Measurements from ENCODE around the gene DNALI1.
"Not testable (repeated sequence)": the region's sequence is repeated elsewhere in the genome, so short reads cannot be mapped to it uniquely, and the experiment has no call there.

Gene DNALI1

DNA sequence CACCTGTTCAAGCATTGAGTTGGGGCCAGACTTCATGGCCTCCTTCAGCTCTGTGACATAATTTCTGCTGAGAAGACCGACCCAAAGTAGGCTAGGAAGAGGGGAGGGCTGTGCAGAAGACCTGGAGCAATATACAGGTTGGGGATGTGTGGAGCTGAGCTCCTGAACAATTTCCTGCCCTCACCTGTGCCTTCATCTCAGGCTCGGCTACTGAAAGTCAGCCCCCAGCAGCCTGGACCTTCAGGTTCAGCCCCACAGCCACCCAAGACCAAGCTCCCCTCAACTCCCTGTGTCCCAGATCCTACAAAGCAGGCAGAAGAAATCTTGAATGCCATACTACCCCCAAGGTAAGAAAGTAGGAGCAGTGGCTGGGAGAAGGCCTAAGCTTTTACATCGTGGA lies 662 bp downstream of the DNALI1 start:
- DNase-seq = no peak

DNA sequence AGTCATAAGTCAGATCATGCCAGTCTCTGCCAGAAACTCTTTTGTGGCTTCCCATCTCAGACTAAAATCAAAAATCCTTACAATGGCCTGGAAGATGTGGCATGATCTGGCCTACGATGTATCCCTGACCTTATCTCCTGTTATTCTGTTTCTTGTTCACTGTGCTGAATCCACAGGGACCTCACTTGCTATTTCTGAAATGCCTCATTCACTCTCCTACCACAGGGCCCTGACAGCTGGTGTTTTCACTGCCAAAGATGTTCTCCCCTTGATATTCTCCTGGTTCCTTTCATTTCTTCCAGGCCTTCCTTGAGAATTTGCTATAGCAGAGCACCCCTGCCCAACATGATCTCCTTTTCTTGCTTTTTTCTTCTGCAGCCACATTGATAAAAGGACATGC lies 1.7 kb downstream of the DNALI1 start:
- no peak for DNase-seq

DNA sequence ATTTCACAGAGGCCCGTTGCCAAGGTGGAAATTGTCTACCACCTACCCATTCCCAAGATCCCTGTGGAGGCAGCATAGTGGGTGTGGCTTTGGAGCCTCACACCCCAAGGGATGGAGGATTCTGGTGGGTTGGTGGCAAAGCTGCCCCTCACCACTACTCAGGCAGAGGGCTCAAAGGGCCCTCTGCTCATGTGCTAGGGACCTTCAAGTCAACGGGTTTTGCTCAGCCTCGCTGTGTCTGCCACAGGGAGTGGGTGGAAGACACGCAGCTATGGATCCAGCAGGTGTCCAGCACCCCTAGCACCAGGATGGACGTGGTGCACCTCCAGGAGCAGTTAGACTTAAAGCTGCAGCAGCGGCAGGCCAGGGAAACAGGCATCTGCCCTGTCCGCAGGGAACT lies 2.3 kb downstream of the DNALI1 start:
- no peak for DNase-seq

DNA sequence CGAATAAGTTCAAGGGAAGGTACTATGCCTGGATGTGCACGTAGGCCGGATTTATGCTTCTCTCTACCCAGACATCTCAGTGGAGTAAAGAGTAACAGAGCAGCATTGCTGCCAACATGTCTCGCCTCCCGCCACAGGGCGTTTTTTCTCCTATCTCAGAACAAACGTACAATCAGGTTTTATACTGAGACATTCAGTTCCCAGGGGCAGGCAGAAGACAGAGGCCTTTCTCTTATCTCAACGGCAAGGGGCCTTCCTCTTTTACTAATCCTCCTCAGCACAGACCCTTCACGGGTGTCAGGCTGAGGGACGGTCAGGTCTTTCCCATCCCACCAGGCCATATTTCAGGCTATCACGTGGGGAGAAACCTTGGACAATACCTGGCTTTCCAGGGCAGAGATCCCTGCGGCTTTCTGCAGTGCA lies 3.2 kb downstream of the DNALI1 start:
- DNase-seq = not testable (repeated sequence)

DNA sequence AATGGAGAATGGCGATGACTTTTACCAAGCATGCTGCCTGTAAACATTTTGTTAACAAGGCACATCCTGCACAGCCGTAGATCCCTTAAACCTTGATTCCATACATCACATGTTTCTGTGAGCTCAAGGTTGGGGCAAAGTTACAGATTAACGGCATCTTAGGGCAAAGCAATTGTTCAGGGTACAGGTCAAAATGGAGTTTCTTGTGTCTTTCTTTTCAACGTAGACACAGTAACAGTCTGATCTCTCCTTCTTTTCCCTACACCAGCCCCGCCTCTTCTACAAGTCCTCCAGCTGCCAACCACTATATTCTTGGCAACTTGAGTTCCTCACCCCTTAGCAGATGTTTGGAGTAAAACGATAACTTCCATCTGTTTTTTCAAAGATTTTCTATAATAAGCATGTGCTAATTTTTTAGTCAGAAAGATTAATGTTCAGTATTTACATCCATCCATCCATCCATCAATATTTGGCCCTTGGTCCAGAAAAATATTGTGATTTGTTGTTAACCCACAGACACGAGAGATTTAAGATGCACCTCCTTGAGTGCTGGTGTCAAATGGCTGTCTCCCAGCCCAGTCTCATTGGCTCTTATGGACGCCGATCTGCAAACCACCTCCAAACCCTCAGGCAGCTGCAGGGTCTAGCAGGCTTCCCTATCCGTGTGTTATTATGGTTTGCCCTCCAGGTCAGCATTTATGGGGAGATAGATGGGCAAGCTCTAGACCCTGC lies 3.8 kb downstream of the DNALI1 start:
- no peak for DNase-seq

DNA sequence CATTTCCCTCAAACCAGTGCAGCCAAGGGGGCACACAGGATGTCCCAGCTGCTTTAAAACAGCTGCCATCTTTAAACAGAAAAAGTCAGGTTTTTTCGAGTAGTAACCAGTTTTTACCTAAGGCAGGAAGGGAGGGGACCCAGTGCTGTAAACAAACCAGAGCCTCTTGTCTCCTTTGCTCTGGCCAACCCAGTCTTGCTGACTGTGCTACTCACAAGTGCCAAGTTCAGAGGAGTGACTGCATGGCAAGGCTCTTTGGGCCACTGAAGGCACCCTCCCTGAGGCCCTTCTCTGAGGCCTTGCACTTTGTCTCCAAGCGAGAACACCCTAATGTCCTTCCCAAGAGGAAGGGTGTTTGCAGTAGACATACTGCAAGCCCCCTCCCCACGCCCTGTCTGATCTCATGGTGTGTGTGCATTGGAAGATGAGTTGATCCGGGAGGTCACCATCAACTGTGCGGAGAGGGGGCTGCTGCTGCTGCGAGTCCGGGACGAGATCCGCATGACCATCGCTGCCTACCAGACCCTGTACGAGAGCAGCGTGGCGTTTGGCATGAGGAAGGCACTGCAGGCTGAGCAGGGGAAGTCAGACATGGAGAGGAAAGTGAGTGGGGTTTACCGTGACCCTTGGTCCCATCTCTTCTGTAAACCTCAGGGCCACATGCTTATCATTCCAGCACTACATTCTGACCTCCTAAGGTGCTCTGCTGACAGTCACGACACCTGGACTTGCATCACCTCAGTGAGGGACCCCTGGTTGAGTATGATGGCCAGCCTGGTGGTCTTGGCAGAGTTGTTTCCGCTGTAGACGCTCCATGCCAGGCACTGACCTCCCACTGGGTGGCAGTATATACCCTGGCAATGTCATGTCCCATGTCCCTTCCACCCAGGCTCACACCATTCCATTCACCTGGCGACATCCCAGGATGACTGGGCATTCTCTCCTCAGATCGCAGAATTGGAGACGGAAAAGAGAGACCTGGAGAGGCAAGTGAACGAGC lies 4.7 kb downstream of the DNALI1 start:
- no peak for DNase-seq

DNA sequence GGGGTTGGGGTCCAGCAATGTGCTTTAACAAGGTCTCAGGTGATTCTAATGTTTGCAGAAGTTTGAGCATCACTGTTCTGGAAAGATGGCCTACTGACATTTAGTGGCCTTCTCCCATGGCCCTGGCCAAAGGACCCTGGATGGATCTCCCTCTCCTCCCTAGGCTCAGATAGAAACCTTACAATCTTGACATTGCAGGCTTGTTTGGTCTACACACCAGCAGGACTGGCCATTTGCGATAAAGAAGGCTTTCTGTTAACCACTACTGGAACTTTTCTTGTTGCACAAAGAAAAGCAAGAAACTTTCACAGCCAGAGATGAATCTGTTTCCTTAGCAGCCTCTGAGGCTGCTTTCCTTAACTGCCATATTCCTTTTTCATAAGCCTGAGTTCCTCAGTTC lies 6.2 kb downstream of the DNALI1 start:
- no peak for DNase-seq

DNA sequence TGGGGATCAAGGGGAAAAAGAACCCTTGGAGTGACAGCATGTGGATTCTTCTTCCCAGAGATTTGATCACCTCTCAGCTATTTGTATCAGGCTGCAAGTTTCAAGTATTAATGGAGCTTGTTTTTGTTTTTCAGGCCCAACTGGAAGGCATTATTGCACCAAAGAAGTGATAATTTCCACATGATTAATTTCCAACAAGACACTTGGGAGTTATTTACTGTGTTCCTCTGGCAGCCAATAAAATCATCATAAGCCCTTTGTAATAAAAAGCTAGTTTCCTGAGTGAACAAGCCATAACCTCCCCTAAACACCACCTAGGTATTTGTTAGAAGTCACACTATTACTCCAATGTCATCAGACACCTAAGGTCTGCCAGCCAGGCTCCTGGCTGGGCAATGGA lies 8.2 kb downstream of the DNALI1 start:
- no peak for DNase-seq

DNA sequence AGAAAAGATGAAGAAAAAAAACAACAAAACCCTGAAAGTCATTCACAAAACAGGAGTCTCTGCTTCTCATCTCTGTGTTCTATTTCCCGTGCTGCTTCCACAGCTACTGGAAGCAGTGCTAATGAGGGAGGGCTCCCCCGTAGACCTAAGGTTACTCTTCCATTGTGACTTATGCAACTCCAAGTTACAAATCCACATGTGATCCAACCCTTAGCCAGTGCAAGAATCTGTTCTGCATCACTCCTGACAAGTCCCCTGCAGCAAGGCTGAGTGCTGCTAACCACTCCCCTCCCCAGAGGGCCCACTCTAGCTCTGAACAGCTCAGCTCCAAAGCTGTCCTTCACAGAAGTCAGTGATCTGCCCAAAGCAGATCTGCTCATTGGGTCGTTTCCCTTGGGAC lies 10.3 kb downstream of the DNALI1 start:
- DNase-seq = no peak

DNA sequence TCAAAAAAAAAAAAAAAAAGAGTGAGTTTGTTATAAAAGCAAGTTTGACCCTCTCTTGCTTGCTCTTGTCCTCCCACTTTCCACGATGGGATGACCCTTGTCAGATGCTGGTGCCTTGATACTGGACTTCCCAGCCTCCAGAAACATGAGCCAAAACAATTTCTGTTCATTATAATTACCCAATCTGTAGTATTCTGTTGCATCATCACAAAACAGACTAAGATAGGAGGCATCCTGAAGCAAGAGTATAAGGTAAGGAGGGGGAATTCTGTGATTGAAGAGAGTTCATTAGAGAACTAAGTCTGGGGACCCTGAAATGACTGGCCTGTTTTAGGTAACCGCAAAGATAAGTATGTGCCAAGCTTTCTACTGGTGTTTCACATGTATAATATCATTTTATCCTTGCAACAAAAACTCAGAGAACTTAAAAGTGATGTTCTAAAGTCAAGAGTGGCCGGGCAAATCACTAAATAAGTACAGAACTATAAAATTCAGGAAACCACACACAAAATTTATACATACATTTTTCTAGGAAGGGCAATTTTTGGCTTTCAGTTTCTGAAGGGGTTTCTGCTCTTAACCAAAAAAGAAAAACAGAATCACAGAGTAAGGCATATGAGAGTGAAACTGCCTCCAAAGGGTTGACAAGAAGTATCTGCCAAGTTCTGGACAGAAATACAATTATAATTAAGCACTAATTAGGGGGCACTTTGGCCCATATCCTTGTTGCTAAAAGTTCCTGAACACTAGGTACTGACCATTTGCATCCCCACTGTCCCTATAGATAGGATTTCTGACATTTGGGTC lies 14.0 kb downstream of the DNALI1 start:
- no peak for DNase-seq

DNA sequence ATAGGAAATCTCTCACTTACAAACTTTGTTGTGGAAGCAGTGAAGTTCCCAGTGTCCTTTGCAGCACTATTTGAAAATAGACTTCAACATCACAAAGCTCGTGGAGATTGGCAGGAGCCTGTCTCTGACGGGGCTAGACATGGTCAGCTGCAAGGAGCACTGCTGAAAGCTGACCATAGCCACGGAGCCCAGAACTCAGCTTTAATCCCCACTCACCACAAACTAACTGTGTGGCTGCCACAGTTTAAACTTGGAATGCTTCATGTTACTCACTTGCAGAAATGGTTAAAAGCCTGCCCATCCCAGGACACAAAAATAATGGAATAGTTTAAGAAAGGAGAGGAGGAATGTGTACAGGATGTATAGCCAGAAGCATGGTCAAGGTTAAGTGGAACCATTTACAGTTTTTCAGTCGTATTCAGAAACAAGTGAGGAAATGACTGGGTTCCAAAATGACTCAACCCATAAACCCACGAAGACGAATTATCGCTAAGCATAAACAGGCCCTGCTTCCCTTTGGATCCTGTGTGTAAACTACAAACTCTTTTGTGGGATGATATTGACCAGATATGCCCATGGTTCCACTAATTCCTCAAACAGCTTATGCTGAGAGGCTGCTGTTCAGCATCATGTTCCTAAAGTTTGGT lies 18.2 kb downstream of the DNALI1 start:
- no peak for DNase-seq

DNA sequence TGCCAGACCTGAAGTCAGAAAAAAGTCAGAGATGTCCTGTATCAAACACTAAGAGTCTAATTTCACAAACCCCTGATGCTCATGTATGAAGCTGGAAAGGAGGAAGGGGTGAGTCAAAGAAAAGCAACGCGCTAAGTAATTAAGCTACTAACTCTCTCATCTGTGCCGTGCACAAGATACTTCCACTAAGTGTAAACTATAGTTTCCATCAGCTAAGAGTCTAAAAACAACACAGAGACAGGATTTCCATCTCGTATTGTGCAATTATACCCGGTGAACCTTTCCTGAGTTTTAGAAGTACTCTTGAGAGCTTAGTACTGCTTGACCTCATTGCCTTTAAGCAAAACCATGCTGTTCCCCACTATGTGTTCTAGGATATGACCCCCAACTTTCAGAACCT lies 19.0 kb downstream of the DNALI1 start:
- no peak for DNase-seq

DNA sequence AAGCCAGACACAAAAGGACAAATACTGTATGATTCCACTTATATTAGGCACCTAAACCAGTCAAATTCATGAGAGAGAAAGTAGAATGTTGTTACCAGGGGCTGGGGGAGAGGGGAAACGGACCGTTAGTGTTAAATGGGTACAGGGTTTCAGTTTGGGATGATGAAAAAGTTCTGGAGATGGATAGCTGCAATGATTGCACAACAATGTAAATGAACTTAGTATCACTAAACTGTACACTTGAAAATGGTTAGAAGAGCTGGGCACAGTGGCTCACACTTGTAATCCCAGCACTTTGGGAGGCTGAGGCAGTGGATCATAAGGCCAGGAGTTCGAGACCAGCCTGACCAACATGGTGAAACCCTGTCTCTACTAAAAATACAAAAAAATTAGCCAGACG lies 27.8 kb downstream of the DNALI1 start:
- not testable (repeated sequence) for DNase-seq

DNA sequence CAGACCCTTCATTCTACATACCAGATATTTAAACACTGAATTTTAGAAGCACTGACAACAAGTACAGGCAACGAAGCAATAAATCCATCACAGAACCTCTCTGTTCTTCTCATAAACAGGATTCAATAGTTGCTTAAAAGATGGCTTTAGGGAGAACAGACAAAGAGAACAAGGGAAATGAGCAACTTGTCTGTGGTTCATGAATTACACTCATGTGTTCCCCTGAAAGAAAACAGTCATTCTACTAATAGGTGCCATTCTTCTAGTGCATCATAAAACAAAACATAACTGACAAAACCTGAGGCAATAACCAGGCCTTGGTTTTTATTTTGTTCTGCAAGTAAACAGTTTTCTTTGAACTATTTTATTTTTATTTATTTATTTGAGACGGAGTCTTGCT lies 32.2 kb downstream of the DNALI1 start:
- DNase-seq = no peak

DNA sequence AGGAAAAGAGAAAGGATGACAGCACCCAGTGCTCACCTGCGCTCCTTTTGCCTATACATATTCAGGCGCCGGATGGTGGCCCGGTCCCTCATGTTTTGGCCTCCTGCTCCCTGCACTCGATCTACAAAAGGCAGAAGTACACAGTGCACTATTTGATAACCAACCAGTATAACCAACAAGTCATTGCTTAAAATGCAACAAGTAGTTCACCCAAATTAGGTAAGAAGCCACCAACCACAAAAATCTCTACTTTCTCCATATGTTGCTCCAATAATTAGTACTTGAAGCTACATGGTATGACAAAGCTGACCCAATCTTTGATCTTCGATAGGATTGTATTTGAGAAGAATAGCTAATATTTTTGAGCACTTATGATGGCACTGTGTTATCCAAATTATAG lies 37.0 kb downstream of the DNALI1 start:
- no peak for DNase-seq

DNA sequence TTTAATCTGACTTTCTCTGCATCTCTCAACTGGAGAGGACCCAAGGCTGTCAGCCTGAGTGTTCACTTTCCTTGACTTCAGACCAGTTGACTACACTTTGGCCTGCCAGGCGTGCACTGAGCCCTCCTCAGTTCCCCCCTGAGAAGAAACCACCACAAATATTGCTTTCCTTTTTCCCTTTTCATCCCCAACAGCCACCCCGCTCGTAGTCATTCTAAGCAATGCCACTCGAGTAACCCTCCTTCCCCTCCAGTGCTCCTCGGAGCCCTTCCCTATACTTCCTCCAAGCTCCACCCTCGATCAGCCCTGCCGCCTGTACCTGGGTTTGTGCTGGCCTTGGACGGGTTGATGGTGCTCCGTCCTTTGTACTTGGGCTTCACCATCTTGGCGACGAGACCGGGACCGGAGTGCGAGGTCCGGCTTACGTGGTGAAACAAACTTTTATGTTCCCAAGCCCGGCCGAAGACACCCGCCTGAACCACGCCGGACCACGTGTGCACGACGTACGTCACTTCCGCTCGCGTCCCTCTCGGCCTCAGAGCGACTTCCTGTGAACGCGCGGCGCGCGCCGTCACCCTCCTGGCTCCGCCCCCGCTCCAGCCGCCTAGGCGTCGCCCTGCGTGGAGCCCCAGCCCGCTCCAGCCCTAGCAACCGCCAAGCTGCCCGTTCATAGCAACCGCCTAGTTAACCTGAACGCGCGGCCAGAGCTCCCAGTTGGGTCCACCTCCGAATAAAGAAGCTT lies 38.9 kb downstream of the DNALI1 start, which contains the start of gene GNL2:
Gene GNL2 (minus strand): TSS at position 498 of the 742 bp plus-strand sequence. CDS start 115 bp downstream, at position 383.
- peak; percentile 77 for DNase-seq

DNA sequence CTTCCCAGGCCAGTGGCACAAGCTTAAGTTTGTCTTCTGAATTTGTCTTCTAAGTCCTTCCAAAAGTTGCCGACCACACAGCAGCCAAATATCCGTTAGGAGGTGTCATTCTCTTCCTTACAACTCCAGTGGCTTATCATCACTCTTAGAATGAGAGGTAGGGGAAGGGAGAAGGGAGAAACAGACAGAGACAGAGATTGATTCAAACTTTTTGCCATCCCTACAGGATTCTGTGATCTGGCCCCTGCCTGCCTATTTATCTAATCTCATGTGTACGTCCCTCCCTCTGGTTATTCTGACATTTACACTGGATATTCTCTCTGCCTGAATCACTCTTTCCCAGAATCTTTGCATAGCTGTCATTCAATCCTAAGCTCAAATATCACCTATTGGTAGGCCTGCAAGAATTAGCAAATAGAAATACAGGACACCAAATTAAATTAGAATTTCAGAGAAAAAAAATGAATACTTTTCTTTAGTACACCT lies 39.5 kb downstream of the DNALI1 start:
- no peak for DNase-seq

DNA sequence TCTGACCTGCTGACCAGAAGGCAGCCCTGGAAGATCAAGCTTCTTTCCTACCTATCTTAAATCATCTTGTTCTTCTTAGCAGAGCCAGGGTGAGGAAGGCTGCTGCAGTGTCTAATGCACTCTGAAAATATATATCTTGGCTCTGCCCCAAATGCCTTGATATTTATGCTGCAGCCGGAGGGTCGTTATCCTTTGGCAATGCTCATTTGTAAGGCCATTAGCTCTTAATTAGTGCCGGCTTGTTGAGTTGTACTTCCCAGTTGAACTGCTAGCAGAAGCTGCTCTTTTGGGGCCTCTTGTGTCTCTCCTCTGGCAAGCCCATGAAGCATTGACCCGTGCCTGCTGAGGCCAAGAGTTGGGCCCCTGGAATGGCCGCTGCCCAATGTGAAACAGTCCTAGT lies 43.2 kb downstream of the DNALI1 start:
- no peak for DNase-seq

DNA sequence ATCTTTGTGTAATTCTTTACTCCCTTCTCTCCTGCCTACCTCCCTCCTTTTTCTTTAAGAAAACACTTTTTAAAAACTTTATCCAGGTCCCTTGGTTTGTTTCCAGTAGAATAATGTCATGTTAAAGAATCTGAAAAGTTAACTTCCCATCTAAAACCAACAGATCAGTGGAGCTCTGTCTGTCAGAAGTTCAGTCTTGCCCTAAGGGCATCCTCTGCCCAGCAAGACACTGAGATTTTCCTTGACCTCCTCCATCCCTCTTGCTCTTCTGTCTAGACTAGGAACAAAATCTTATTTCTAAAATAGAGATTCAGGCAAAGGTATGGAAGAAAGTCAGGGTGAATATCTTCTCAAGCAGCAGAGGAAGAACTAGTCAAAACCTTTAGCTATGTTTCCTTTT lies 44.7 kb downstream of the DNALI1 start:
- DNase-seq = no peak

DNA sequence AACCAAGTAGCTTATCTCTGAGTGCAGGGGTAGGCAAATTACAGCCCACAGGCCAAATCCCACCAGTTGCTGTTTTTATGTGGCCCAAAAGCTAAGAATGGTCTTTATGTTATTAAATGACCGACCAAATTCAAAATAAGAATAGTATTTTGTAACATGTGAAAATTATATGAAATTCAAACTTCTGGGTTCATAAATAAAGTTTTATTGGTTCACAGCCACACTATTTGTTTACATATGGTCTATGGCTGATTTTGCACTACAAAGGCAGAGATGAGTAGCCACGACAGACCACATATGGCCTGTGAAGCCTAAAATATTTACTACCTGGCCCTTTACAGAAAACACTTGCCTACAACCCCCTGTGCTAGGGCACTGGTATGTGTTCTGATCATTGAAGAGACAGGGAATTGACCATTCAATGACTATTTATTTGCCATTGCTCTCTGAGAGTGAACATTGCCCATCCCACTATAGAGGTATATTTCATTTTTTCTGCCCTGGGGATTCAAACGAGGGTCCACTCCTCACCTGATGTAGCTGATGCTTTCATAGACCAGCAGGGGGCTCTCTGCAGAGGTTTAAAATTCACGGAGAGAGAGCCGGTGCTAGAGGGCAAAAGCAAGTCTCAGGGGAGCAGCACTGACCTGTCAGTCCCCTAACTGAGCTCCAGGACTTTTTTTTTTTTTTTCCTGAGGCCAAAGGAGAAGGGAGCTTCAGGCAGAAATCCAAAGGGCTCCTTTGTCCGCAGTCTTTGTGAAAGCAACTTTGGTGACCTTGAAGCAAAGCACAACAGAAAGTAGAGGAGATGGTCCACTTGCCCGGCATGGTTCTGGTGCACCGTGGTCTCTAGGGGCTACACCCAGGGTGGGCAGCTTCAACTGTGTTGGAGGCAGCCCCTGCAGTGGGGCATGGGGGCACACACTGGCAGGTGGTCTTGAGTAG lies 46.3 kb downstream of the DNALI1 start:
- peak; percentile 2 for DNase-seq

Measured in SHP77 treated with DMSO at 0.1 percent for 48 hours (cell line).